GM19455 (cell line): ENCODE measurements around the gene WDR19.

ENCODE experiments used
- ATAC-seq: cut with Tn5 transposase; IDR thresholded peaks from one replicate; pipeline ENCODE4 v1.9.1; 2021; ENCODE audit not compliant: unreplicated experiment

Gene WDR19

DNA sequence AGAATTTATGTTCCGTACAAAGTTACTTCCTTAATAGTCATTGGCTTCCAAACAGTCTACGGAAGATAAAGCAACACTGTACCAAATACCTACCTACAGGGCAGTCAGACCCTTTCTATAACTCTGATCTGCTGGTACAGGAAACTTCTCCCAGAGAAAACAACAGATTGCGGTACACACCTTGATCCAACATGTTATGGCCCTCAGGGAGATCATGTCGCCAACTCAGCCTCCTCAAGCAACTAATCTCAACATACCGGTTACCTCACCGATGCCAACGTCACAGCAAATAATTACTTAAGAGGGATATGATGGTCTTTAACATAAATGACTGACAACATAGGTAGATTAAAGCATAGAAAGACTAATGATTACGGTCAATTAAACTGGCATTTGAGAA lies 113.5 kb downstream of the WDR19 start:
- ATAC-seq, result no peak

DNA sequence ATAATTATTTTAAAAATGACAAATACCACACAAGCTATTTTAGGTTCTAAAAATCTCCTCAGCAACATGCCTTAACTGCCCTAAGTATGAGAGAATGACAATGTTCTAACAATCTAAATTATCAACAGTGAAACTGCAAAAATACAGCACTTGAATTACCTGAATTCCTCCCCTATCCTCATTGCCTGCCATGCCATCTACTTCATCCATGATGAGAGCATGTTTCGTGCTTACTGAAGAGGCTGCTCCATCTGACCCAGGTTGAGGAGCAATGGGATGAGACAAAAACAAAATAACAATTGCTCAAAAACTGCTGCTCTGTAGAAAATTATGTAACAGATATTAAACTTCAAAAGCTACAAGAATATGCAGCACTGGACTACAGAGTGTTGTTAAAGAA lies 120.6 kb downstream of the WDR19 start:
- no peak for ATAC-seq

DNA sequence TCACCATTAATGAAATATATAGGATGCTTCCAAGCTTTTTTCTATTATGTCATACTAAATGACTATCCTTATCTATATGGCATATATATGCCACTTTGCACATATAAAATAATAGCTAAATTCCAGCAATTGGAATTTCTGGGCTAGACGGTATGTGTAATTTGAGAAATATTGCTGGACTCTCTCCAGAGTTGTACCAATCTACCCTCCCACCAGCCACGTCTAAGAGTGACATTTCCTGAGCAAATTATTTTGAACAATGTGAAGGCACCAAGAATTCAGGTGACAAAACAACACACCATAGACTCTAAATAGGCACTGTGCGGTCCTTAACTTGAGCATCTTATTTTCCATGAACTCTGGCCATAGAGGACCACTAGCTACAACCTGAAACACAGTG lies 121.5 kb downstream of the WDR19 start:
- no peak for ATAC-seq

DNA sequence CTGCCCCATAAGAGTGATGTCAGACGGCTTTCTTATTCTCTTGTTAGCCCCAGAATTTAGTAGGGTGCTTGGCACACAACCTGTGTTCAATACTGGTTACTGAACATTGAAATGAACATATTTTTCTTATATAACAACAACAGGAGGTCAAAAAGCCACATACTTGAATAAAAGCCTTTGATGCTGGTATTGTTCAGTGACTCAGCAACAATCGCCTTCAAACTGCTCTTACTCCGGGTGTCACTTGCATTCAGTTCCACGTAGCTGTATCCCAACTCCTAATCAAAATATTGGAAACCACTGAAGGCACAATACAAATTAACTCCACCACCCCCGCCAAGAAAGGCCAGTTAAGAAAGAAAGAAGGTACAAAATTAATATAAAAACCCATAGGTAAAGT lies 122.3 kb downstream of the WDR19 start:
- ATAC-seq, result no peak

DNA sequence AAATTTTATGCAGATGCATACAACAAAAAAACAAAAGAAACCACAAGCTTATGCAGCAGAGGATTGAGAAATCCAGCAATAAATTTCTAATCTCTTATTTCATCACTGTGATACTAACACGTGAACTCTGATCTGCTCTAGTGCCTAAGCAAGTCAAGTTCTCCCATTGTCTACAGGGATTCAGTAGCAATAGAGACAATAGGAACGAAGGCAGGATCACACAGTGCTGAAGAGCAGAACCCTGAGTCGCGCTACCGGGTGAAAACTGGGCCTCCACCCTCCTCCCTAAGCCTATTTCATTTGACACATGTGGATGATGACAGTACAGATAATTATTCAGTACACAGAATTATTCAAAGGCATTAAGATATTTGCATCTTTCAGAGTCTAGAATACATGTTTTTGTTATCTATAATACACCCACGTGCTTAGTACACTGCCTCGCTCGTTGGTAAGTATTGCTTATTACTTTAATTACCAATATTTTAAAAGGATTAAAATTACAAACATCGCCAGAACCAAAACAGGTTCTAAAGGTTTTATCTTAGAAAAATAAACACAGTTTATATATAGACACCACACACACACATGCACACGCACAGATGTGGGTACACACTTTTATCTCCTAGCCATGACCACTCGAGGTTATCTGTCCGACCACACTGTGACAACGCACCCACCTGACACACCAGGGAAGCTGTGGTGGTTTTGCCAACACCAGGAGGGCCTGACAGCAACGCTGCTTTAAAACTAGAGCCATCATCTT lies 123.8 kb downstream of the WDR19 start:
- no peak for ATAC-seq

DNA sequence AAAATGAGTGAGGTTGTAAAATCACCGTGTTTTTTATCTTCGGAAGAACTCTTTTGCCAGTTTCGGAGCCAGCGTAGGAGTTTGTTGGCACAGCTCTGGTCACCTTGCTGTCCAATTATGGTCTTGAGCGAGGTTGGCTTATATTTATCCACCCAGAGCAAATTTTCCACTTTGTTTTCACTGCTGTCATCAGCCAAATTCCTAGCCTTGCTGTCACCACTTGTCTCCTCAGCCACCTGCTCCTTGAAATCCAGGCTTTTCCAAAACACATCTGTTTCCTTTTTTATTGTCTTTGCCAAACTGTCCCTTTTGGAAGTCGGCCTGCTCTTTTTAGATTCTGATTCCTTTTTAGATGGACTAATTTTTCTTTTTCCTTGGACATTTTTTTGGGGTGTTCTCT lies 126.3 kb downstream of the WDR19 start:
- ATAC-seq, result no peak

DNA sequence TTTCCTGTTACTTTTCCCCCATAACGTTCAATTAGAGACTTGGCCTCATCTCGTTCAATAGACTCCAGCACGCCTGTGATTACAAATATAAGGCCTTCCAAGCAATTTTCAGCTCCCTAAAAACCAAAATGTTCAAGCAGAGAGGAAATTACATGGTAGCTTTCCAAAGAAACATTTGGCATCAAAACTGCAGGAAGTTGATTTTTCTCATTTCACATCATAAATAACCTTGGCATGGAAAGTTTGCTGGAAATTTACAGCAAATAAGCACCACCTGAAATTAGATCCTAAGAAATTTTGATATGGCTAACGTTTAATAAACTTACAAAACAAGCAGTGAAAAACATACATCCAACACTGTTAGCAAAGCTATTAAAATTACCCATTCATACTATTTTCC lies 130.5 kb downstream of the WDR19 start:
- ATAC-seq, result no peak

DNA sequence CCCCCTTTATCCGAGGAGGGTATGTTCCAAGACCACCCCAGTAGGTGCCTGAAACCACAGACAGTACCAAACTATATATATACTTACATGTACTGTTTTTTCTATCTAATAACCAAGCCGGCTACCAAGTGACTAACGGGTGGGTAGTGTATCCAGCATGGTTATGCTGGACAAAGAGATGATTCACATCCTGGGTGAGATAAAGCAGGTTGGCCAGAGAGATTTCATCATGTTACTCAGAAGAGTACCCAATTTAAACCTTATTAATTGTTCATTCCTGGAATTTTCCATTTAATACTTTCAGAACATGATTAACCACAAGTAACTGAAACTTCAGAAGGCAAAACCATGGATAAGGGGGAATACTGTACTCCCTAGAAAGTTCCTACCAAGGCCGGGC lies 137.3 kb downstream of the WDR19 start:
- ATAC-seq, result no peak

DNA sequence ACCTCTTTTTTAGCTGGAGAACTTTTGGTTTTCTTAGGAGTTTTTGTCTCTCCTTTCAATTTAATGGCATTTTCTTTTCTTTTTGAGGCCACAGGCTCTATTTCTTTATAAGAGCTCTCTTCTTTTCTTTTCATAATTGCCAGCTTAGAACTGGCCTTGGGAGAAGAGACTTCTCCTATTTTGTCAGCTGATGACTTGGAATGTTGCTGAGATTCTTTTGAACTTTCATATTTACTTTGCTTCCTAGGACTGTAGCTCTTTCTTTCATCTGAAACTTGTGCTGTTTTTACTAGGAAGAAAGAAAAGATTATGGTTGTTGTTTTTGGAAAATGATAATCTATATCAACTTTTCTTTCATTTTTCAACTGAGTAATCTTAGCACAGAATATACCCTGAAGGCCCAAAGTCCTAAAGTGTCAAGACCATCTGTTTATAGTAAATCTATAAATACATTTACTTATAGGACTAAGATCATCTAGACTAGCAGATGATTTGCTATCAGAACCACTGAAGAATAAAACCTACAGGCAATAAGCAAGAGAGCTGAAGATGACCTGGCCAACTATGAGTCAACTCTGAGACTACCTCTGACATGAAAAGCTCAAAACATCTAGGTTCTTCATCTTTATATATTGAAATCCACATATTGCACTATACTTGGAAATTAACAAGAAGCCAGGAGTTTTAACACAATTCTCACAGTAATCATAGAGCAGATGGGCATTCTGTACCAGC lies 138.2 kb downstream of the WDR19 start:
- no peak for ATAC-seq

DNA sequence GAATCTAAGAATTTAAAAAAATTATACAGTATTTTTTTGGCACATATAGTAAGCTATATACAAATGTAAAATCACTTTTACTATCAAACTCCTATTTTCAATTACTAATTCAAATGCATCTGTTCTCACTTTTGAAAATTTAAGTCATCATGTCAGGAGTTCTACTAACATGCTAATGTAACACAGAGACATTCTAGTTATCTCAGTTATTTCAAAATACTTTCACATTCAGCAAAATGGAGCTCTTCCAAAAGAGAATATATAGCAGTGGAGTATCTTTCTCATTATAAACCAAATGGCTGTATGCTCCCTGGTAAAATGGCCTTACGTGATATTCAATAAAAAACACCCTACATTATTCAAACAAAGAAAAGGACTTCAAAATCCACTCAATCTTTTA lies 141.5 kb downstream of the WDR19 start:
- no peak for ATAC-seq

DNA sequence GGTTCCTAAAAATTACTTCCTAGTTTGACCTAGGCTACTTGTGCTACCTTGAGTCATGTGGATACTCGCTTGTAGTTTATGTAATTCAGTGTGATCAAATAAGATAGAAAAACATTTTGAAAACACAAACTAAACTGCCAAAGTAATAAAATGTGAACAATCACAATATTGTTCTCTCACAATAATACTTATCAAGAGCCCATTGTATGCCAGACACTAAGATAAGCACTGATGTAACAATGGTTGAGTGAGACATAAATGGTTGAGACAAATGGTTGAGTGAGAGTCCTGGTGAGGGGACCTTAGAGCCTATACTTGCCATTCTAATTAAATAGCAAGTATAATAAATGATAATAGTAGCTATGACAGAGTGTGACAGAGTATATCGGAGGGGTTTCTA lies 142.1 kb downstream of the WDR19 start:
- ATAC-seq, result no peak

DNA sequence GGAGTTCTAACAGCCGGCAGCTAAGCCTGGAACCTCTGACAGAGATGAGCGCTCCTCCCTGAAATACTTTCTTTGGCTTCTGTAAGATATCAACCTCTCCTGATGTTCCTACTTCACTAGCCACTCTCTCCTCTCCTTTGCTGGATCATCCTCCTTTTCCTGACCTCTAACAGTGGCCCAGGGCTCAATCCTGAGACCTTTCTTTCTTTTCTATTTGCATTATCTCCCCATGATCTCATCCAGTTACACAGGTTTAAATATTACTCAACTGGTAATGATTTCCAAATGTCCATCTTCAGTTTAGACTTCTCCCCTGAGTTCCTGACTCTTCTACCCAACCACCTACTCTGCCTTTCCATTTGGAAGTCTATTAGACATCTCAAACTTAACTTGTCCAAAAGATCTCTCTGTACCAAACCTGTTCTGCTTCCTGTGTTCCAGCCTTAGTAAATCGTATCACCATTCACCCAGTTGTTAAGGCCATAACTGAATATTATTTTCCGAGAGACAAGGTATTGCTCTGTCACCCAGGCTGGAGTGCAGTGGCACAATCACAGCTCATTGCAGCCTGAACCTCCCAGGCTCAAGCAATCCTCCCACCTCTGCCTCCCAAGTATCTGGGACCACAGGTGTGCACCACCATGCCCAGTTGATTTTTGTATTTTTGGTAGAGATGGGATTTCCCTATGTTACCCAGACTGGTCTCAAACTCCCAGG lies 142.7 kb downstream of the WDR19 start:
- no peak for ATAC-seq

DNA sequence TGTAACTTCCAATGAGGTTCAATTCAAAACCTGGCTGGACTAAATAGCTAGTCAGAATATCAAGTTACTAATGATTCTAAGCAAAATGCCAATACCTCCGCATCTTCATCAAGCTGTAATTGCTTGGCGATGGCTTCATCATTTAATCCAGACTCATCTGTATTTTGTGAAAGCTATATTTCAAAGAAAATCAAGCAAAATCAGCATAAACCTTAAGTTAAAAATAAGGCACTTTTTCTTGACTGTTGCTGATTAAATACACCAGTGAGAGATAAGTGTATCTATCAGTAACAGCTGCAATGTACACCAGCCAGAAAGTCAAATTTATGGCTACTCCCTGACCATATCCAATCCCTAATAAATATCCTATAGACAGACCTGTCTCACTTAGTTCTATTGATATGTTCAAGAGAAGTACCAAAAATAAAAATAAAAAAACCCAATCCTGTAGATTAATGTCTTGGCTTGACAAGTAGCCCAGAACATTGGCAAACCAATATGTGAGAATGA lies 144.2 kb downstream of the WDR19 start:
- ATAC-seq, result no peak

DNA sequence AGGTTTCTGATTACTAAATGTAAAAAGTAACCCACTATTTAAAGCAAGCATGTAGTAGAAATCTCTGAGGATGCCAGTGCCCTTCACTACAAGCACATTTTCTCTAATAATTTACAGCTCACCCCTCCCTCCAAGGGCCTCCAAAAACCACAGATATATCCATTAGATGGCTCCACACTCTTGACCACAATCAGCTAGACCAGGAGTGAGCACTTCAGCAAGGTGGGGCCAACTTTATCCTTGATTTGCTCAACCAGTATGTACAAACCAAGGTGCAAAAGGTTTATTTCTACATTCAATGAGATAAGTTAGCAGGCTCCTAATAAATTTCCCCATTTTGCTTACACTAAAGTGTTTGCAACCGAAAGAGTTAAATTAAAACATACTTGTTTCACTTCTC lies 148.0 kb downstream of the WDR19 start:
- no peak for ATAC-seq

DNA sequence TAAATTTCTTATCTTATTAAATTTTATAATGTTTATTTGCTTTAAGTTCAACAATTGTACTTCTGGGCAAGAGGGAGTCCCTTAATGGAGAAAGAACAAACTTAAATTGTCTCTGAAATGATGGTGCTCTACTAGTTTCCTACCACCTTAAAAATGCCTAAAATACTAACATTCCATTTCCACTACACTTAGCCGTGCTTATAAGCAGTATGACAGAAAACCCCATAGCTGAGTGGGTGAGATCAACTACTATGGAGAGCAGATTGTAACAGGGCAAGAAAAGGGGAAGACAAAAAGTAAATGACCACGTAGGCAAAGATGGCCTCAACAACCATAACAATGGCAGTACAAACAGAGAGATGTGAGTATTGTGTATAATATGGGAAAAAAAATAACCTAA lies 148.9 kb downstream of the WDR19 start:
- no peak for ATAC-seq
